Smooth muscle cell (in vitro differentiated cells): Measurements from ENCODE around the gene CATSPERE. TPM values are rescaled to one million over a fixed set of nuclear protein-coding genes. Genes with fewer than 3 reads are reported as not detected.

Experiments
- DNase-seq: peaks from one replicate; lab custom pipeline; 2025; ENCODE audit not compliant: unreplicated experiment; lab: John Stamatoyannopoulos, UW
- H2AFZ ChIP-seq: fragments of 200-600 bp; sonication (generic); 2 replicates; pipeline ENCODE4 v1.6.0; 2016; ENCODE audit warnings: antibody characterized with exemption, low read depth, mild to moderate bottlenecking
- H3F3A ChIP-seq: fragments of 200-600 bp; sonication (generic); 2 replicates; pipeline ENCODE4 v1.6.0; 2017; ENCODE audit warnings: antibody characterized with exemption, low read depth
- H3K27ac ChIP-seq: fragments of 200-600 bp; sonication (generic); 2 replicates; pipeline ENCODE4 v1.5.1; 2016; ENCODE audit warnings: low read depth, mild to moderate bottlenecking
- H3K27me3 ChIP-seq: fragments of 200-600 bp; sonication (generic); 2 replicates; pipeline ENCODE4 v1.6.1; 2016; ENCODE audit warnings: low read depth, mild to moderate bottlenecking
- H3K36me3 ChIP-seq: fragments of 200-600 bp; sonication (generic); 2 replicates; pipeline ENCODE4 v1.5.1; 2016; ENCODE audit warnings: low read depth
- H3K4me1 ChIP-seq: fragments of 200-600 bp; sonication (generic); 2 replicates; pipeline ENCODE4 v1.5.1; 2016; ENCODE audit warnings: low read depth
- H3K4me2 ChIP-seq: fragments of 200-600 bp; sonication (generic); 2 replicates; pipeline ENCODE4 v1.6.0; 2016; ENCODE audit warnings: mild to moderate bottlenecking
- H3K4me3 ChIP-seq: fragments of 200-600 bp; sonication (generic); 2 replicates; pipeline ENCODE4 v1.5.1; 2016; ENCODE audit warnings: mild to moderate bottlenecking
- H3K79me2 ChIP-seq: fragments of 200-600 bp; sonication (generic); 2 replicates; pipeline ENCODE4 v1.6.0; 2016; ENCODE audit warnings: low read depth, mild to moderate bottlenecking
- H3K9ac ChIP-seq: fragments of 200-600 bp; sonication (generic); 2 replicates; pipeline ENCODE4 v1.6.0; 2016; ENCODE audit warnings: low read depth
- H3K9me3 ChIP-seq: fragments of 200-600 bp; sonication (generic); replicated peaks from 2 replicates; pipeline ENCODE4 v1.5.1; 2016; ENCODE audit warnings: low read depth
- H4K20me1 ChIP-seq: fragments of 200-600 bp; sonication (generic); 2 replicates; pipeline ENCODE4 v1.6.0; 2016; ENCODE audit warnings: low read depth
- WGBS: methylation state at CpG from one replicate; pipeline ENCODE4 v1.1.7; 2016; ENCODE audit warnings: low lambda C conversion rate; 5-methylcytosine and 5-hydroxymethylcytosine counted together
- polyA plus RNA-seq: library from polyadenylated mRNA; unstranded; fragments of >200 nt; fragmentation: Nextera tagmentation; extraction: Ambion mirVana; gene quantifications from 2 replicates; pipeline ENCODE4 v1.2.1, GENCODE V29; 2016
- total RNA-seq: library from RNA; depleted of rRNA; stranded (reverse); fragments of >200 nt; gene quantifications from 2 replicates; pipeline ENCODE4 v1.2.3, GENCODE V29; 2014
- TF ChIP-seq, protein P1 (sequence below): fragments of 200-600 bp; sonication (generic); IDR thresholded peaks from 2 replicates; pipeline ENCODE4 v1.5.1; 2017; ENCODE audit warnings: borderline replicate concordance, mild to moderate bottlenecking, antibody characterized with exemption; ENCODE audit not compliant: insufficient read depth, poor library complexity, severe bottlenecking

The CATSPERE gene
- total and polyA plus RNA-seq, 2 experiments from 2014 or later = 0.11 to 0.63 TPM

DNA sequence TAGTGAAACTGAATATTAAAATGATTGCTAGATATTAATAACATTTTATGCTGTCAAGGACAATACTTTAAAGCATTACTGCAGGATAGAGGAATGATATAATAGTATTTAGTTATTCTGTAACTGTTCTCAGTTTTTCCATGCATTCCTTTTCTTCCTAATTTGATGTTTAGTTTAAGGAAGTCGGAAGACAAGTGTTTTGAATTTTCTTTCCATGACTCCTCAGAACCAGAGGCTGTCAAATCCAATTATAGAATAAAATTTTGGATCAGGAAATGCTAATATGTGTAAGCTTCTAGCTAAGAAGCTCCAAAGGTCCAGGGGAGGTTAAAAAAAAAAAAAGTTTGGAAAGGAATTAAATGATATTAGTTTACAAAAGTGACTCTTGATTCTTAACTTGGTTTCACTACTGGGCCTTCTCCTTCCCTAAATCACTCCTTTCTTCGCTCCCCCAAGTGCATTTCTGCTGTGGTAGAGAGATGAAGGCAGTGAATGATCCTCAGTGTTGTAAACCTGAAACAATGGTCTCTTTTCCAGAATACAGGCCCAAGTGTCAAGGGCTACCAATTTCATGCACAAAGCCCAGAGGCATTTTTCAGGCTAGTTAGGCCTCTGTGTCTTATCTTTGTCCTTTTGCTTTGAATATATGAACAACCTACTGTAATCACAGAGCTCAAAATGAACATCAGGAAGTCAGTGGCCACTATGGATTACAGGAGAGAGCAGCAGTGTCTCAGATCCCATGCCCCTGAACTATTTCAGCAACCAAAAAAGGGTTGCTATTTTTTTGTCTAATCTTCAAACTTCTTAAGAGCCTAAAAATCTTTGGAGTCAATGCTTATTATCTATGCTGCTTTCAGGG, 15.5 kb upstream of the CATSPERE start:
- peak overlapping the region; percentile 14 for H3K9ac ChIP-seq
- no peaks in the 10 kb centered on the region for H3K9me3 ChIP-seq

DNA sequence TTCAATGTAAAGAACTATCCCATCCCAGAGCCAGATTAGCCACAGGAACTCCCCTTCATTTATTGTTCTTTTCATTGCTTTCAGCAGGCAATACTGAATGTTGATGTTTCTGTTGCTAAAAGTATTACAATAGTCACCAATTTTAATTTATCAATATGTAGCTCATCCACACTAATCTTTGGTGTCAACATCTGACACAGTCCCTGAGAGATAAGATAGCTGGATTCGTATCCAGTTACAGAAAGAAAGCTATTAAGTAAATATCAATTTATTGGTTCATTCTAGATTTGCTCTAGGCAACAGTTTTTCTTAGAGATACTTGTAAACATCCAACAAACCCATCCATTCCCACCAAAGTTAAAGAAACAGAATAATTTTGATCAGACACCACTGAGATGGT, 14.0 kb upstream of the CATSPERE start:
- Histone ChIP-seq H3K9ac (no peak overlapping the region), H3K9me3 (no peaks in the 10 kb centered on the region), H3K4me2 (peak overlapping the region; percentile 9)

More for the DNA sequence above, 15.5 kb upstream of the CATSPERE start:
- H3F3A ChIP-seq = no peaks in the 10 kb centered on the region
- H2AFZ ChIP-seq = peak overlapping the region; percentile 53
- TF ChIP-seq, protein P1, sequence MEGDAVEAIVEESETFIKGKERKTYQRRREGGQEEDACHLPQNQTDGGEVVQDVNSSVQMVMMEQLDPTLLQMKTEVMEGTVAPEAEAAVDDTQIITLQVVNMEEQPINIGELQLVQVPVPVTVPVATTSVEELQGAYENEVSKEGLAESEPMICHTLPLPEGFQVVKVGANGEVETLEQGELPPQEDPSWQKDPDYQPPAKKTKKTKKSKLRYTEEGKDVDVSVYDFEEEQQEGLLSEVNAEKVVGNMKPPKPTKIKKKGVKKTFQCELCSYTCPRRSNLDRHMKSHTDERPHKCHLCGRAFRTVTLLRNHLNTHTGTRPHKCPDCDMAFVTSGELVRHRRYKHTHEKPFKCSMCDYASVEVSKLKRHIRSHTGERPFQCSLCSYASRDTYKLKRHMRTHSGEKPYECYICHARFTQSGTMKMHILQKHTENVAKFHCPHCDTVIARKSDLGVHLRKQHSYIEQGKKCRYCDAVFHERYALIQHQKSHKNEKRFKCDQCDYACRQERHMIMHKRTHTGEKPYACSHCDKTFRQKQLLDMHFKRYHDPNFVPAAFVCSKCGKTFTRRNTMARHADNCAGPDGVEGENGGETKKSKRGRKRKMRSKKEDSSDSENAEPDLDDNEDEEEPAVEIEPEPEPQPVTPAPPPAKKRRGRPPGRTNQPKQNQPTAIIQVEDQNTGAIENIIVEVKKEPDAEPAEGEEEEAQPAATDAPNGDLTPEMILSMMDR = no peak
- peaks cover 95% of the 10 kb centered on the region for H3K79me2 ChIP-seq
- WGBS = 61% methylated on average over 2 of the region's 2 CpGs
- no peaks in the 10 kb centered on the region for H3K27me3 ChIP-seq
- H4K20me1 ChIP-seq = peaks cover 12% of the 10 kb centered on the region
- no peaks in the 10 kb centered on the region for H3K36me3 ChIP-seq
- H3K4me2 ChIP-seq = peak overlapping the region; percentile 23
- peaks cover 53% of the 10 kb centered on the region for H3K4me1 ChIP-seq
- peak overlapping the region; percentile 76 for H3K27ac ChIP-seq
- DNase-seq = no peak
- H3K4me3 ChIP-seq = no peak overlapping the region

DNA sequence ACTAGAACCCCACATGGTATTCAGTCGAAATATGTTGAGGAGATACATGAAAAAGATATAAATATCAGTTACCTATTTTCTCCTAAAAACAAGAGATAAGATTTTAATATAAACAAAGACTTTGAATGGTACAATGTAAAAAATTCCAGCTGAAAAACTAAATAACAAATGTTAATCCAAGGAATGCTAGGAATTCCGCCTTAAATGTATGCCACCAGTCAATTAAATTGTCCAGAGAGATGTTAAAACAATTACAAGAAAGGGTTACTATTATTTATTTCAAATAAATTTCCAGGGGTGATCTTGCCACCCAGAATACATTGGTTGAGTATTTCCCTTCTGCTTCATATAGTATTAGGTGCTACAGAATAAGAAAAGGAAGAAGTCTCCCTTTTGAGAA, 13.5 kb upstream of the CATSPERE start:
- Histone ChIP-seq H3K36me3 (no peaks in the 10 kb centered on the region), H3K4me1 (peaks cover 57% of the 10 kb centered on the region), H3F3A (no peaks in the 10 kb centered on the region), H3K9ac (no peak overlapping the region), H2AFZ (no peak overlapping the region), H3K27me3 (no peaks in the 10 kb centered on the region), H3K9me3 (no peaks in the 10 kb centered on the region), H3K27ac (no peak overlapping the region), H3K4me2 (peak overlapping the region; percentile 9), H4K20me1 (peaks cover 10% of the 10 kb centered on the region), H3K4me3 (no peak overlapping the region), H3K79me2 (peaks cover 79% of the 10 kb centered on the region)
- WGBS = 85% methylated on average over 2 of the region's 2 CpGs
- TF ChIP-seq, protein P1 = no peak
- DNase-seq = no peak

More for the DNA sequence above, 14.0 kb upstream of the CATSPERE start:
- Histone ChIP-seq H3K36me3 (no peaks in the 10 kb centered on the region), H3K79me2 (peaks cover 84% of the 10 kb centered on the region), H3K27me3 (no peaks in the 10 kb centered on the region), H2AFZ (no peak overlapping the region), H3K27ac (no peak overlapping the region), H3K4me3 (no peak overlapping the region), H4K20me1 (peaks cover 10% of the 10 kb centered on the region), H3F3A (no peaks in the 10 kb centered on the region), H3K4me1 (peaks cover 53% of the 10 kb centered on the region)
- no peak for DNase-seq
- TF ChIP-seq, protein P1 = no peak
- 47% methylated on average over 1 of the region's 1 CpG for WGBS
